HepG2 (cell line): ENCODE measurements around the gene NOC2L. TPM values are rescaled to one million over a fixed set of nuclear protein-coding genes. Genes with fewer than 3 reads are reported as not detected.
A peak's percentile ranks its signal among the peaks of the same experiment; 100 is the strongest.

ENCODE experiments used
- ARID5B ChIP-seq: IDR thresholded peaks from 2 replicates; pipeline ENCODE4 v1.4.0; 2020; ENCODE audit warnings: mild to moderate bottlenecking, missing genetic modification reagents
- ATF7 ChIP-seq, 2 experiments: fragments of 450-650 bp in 1 of 2; sonication (generic) in 1 of 2; formaldehyde crosslinking in 1 of 2; IDR thresholded peaks; 2 replicates each; pipeline versions ENCODE4 v1.4.0 to v1.6.1; 2016 to 2020; ENCODE audit warnings: antibody characterized with exemption in 1 of 2, mild to moderate bottlenecking in 1 of 2, missing genetic modification reagents in 1 of 2
- ATF7-NPFF ChIP-seq: sonication (generic); formaldehyde crosslinking; IDR thresholded peaks from 2 replicates; pipeline ENCODE4 v1.8.1; 2023; ENCODE audit warnings: mild to moderate bottlenecking, low read depth, missing genetic modification reagents, moderate library complexity
- DBP ChIP-seq: sonication (generic); formaldehyde crosslinking; IDR thresholded peaks from 2 replicates; pipeline ENCODE4 v1.4.0; 2020; ENCODE audit warnings: missing genetic modification reagents; ENCODE audit errors: not compliant biosample characterization
- ESRRA ChIP-seq: sonication (generic); formaldehyde crosslinking; IDR thresholded peaks from 2 replicates; pipeline ENCODE4 v1.5.1; 2020; ENCODE audit warnings: mild to moderate bottlenecking, low read depth, missing genetic modification reagents
- MAZ ChIP-seq, 2 experiments: sonication (generic) in 1 of 2; formaldehyde crosslinking in 1 of 2; IDR thresholded peaks; 2 replicates each; pipeline versions ENCODE4 v1.5.0 to v1.6.1; 2012 to 2020; ENCODE audit warnings: low read depth in 2 of 2, mild to moderate bottlenecking in 2 of 2, borderline replicate concordance in 1 of 2, improper control_type of control experiment in 1 of 2, low read length in 1 of 2, missing genetic modification reagents in 1 of 2, moderate library complexity in 1 of 2
- MTERF4 ChIP-seq: sonication (generic); formaldehyde crosslinking; IDR thresholded peaks from 2 replicates; pipeline ENCODE4 v1.8.0; 2023; ENCODE audit warnings: mild to moderate bottlenecking, missing genetic modification reagents
- NONO ChIP-seq, 2 experiments: fragments of 450-650 bp in 1 of 2; sonication (generic) in 1 of 2; formaldehyde crosslinking in 1 of 2; IDR thresholded peaks in 1 of 2; conservative IDR thresholded peaks in 1 of 2; 2 replicates each; pipeline versions ENCODE4 v1.6.1 to v1.8.0; 2017 to 2022; ENCODE audit warnings: mild to moderate bottlenecking in 1 of 2, missing genetic modification reagents in 1 of 2, moderate library complexity in 1 of 2
- SKI ChIP-seq: fragments of 450-650 bp; IDR thresholded peaks from one replicate; pipeline ENCODE4 v1.6.1; 2018; ENCODE audit warnings: mild to moderate bottlenecking; ENCODE audit not compliant: partially characterized antibody
- TOPORS ChIP-seq: sonication (generic); formaldehyde crosslinking; IDR thresholded peaks from 2 replicates; pipeline ENCODE4 v1.8.0; 2023; ENCODE audit warnings: mild to moderate bottlenecking, missing genetic modification reagents
- ZBTB7B ChIP-seq: sonication (generic); formaldehyde crosslinking; IDR thresholded peaks from 2 replicates; pipeline ENCODE4 v1.4.0; 2020; ENCODE audit warnings: missing genetic modification reagents
- ZFY ChIP-seq: sonication (generic); formaldehyde crosslinking; IDR thresholded peaks from 2 replicates; pipeline ENCODE4 v1.4.0; 2020; ENCODE audit warnings: missing genetic modification reagents
- ZNF253 ChIP-seq: sonication (generic); formaldehyde crosslinking; IDR thresholded peaks from 2 replicates; pipeline ENCODE4 v1.8.0; 2022; ENCODE audit warnings: mild to moderate bottlenecking, missing genetic modification reagents, borderline replicate concordance
- ZNF501 ChIP-seq: sonication (generic); formaldehyde crosslinking; IDR thresholded peaks from 2 replicates; pipeline ENCODE4 v1.5.1; 2020; ENCODE audit warnings: mild to moderate bottlenecking, moderate library complexity, missing genetic modification reagents
- ZNF563 ChIP-seq: sonication (generic); formaldehyde crosslinking; IDR thresholded peaks from 2 replicates; pipeline ENCODE4 v1.8.0; 2022; ENCODE audit warnings: mild to moderate bottlenecking, moderate library complexity, missing genetic modification reagents
- ZNF605 ChIP-seq: sonication (generic); formaldehyde crosslinking; IDR thresholded peaks from 2 replicates; pipeline ENCODE4 v1.8.0; 2022; ENCODE audit warnings: mild to moderate bottlenecking, missing genetic modification reagents
- ZNF672 ChIP-seq: sonication (generic); formaldehyde crosslinking; IDR thresholded peaks from 2 replicates; pipeline ENCODE4 v1.8.1; 2022; ENCODE audit warnings: missing genetic modification reagents
- ZNF709 ChIP-seq: sonication (generic); formaldehyde crosslinking; IDR thresholded peaks from 2 replicates; pipeline ENCODE4 v1.5.0; 2020; ENCODE audit warnings: mild to moderate bottlenecking, missing genetic modification reagents
- polyA plus RNA-seq, 8 experiments: library from polyadenylated mRNA; depleted of rRNA in 3 of 8; stranded (reverse) in 7 of 8; unstranded in 1 of 8; fragments of >200 nt; fragmentation: Illumina TruSeq in 4 of 8; extraction: Trizol in 4 of 8; gene quantifications; 2 replicates each; pipeline versions ENCODE4 v1.2.1 to v1.2.3, GENCODE V29; 2011 to 2016; ENCODE audit warnings: low read depth in 4 of 8, missing spikeins in 1 of 8, mixed read lengths in 1 of 8; ENCODE audit not compliant: insufficient read depth in 1 of 8
- total RNA-seq, 5 experiments: library from RNA; depleted of rRNA; stranded (reverse); fragments of >200 nt; fragmentation: Illumina TruSeq; extraction: Trizol; gene quantifications; 2 replicates each; pipeline ENCODE4 v1.2.3, GENCODE V29; 2016; ENCODE audit warnings: low read depth in 1 of 5
- TF ChIP-seq, protein P1 (sequence below): sonication (generic); formaldehyde crosslinking; IDR thresholded peaks from 2 replicates; pipeline ENCODE4 v1.9.0; 2021; ENCODE audit warnings: missing genetic modification reagents, borderline replicate concordance

NOC2L gene
- total and polyA plus RNA-seq, 2 of the 13 experiments (the other 11 are each of a cell fraction or from before 2014, with no cell fraction given): 32.0 to 103 TPM

DNA sequence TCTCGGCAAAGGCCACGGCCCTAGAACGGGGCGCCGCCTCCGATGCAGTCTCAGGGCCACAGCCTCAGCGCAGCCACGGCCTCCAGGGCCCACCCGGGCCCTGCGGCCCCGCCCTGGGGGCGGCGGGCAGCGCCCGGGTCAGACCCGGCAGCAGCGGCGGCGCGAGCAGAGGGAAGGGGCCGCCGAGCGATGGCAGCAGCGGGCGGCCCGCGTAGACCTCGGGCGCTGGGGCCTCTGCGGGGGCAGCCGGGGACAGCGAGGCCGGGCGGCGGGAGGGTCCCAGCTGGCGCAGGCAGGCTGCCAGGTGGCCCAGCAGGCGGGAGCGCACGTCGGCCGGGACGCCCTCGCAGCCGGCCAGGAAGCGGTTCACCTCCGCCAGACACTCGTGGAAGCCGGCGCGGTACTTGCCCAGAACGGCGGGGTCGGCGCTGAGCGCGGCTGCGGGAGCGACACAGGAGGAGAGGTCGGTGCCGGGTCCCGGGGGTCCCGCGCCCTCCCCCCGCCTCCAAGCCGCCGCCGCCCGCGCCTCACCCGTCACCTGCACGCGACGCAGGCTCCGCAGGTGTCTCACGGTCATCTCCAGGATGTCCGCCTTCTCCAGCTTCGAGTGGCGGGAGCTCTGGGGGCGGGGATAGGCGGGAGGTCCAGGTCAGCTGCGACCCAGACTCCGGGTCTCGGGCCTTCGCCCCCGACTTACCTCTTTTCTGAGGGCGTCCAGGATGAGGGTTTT, 40.1 kb upstream of the NOC2L start (continued):
- TF ChIP-seq, protein P1, sequence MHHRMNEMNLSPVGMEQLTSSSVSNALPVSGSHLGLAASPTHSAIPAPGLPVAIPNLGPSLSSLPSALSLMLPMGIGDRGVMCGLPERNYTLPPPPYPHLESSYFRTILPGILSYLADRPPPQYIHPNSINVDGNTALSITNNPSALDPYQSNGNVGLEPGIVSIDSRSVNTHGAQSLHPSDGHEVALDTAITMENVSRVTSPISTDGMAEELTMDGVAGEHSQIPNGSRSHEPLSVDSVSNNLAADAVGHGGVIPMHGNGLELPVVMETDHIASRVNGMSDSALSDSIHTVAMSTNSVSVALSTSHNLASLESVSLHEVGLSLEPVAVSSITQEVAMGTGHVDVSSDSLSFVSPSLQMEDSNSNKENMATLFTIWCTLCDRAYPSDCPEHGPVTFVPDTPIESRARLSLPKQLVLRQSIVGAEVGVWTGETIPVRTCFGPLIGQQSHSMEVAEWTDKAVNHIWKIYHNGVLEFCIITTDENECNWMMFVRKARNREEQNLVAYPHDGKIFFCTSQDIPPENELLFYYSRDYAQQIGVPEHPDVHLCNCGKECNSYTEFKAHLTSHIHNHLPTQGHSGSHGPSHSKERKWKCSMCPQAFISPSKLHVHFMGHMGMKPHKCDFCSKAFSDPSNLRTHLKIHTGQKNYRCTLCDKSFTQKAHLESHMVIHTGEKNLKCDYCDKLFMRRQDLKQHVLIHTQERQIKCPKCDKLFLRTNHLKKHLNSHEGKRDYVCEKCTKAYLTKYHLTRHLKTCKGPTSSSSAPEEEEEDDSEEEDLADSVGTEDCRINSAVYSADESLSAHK: no peak
- TF ChIP-seq ZFY (CRISPR knock-in tag) (peak; percentile 47; the same call in 1 of the 2 replicates), ZNF253 (CRISPR knock-in tag) (0 out of 2 replicates have a peak, but pooled peaks have one; percentile 32), ZBTB7B (CRISPR knock-in tag) (peak; percentile 50; the same call in 1 of the 2 replicates), MAZ (IDR thresholded peaks at IDR 0.05; ENCODE audit: borderline replicate concordance, low read depth, low read length) (no peak), MAZ (CRISPR knock-in tag; IDR thresholded peaks at IDR 0.05; ENCODE audit: low read depth) (peak; percentile 26; the same call in 1 of the 2 replicates), SKI (peak; percentile 26), MTERF4 (CRISPR knock-in tag) (peak; percentile 56; the same call in 1 of the 2 replicates), ZNF672 (CRISPR knock-in tag) (no peak), DBP (CRISPR knock-in tag) (peak; percentile 36), ESRRA (0 out of 2 replicates have a peak, but pooled peaks have one; percentile 14), ZNF709 (CRISPR knock-in tag) (0 out of 2 replicates have a peak, but pooled peaks have one; percentile 4), ZNF501 (peak; percentile 36; the same call in 1 of the 2 replicates), NONO (IDR thresholded peaks at IDR 0.05) (no peak), NONO (CRISPR knock-in tag; conservative IDR thresholded peaks at IDR 0.05) (peak; percentile 43; the same call in 1 of the 2 replicates), ATF7-NPFF (peak; percentile 52; the same call in 1 of the 2 replicates), ATF7 (IDR thresholded peaks at IDR 0.05) (no peak), ATF7 (CRISPR knock-in tag; IDR thresholded peaks at IDR 0.05) (no peak), ZNF563 (CRISPR knock-in tag) (peak; percentile 40; the same call in 1 of the 2 replicates), ARID5B (CRISPR knock-in tag) (0 out of 2 replicates have a peak, but pooled peaks have one; percentile 6), TOPORS (peak; percentile 18), ZNF605 (CRISPR knock-in tag) (peak; percentile 37; the same call in 1 of the 2 replicates)
